Measurements from ENCODE around the gene HECTD2.
"Not testable (repeated sequence)": the region's sequence is repeated elsewhere in the genome, so short reads cannot be mapped to it uniquely, and the experiment has no call there.

Gene HECTD2

GRCh38 chr10:91539930-91540329, 129.8 kb downstream of the HECTD2 start:
- no peak for DNase-seq

GRCh38 chr10:91540733-91541132, 130.6 kb downstream of the HECTD2 start:
- DNase-seq, result no peak

DNA sequence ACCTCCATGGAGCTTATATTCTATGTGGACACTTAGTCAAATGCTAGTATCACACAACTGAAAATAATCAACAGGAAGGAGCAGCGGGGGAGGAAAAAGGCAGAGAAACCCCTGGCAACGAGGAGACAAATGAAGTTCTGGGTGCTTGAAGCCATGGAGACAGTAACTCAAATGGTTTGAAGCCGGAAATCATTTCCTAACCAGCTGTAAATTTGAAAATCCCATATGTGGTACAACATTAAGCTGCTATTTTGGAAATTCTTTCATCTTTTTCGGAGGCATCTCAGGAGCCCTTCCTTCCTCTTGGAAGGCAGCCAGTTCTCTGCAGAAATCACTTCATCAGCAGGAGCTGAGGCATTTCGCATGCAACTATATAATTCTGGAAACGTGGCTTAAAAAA, 131.3 kb downstream of the HECTD2 start:
- DNase-seq, result no peak

DNA sequence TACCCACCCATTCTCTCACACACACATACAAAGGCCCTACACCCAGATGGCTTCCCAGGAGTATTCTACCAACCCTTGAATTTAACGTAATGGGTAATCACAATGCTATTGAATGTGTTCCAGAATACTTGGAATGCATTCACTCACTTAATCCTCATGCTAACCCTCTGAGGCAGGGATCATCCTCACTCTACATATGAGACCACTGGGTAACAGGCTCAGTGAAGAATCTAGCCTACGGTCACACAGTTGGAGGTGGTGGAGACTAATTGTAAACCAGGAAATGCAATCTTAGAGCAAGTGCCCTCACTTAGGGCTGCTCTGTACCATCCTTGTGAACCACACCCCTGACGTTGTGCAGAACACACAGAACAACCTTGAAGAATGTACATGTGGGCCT, 135.2 kb downstream of the HECTD2 start:
- no peak for DNase-seq

GRCh38 chr10:91545838-91546237, 135.7 kb downstream of the HECTD2 start:
- no peak for DNase-seq

DNA sequence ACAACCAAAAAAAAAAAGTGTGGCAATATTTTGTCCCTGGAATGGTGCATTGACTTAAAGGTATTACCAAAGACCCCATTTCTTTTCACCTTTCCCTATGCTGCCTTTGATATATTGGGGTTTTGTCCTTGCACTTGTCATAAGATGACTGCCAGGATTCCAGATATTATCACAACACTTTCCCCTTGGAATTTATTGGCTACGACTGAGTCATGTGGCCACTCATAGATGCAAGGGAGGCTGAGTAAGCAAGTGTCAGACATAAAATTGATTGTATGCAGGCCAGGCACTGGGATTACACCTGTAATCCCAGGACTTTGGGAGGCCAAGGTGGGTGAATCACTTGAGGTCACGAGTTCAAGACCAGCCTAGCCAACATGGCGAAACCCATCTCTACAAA, 139.1 kb downstream of the HECTD2 start:
- DNase-seq, result no peak

GRCh38 chr10:91550021-91550420, 139.9 kb downstream of the HECTD2 start:
- DNase-seq, result no peak

GRCh38 chr10:91551856-91552255, 141.7 kb downstream of the HECTD2 start:
- no peak for DNase-seq

DNA sequence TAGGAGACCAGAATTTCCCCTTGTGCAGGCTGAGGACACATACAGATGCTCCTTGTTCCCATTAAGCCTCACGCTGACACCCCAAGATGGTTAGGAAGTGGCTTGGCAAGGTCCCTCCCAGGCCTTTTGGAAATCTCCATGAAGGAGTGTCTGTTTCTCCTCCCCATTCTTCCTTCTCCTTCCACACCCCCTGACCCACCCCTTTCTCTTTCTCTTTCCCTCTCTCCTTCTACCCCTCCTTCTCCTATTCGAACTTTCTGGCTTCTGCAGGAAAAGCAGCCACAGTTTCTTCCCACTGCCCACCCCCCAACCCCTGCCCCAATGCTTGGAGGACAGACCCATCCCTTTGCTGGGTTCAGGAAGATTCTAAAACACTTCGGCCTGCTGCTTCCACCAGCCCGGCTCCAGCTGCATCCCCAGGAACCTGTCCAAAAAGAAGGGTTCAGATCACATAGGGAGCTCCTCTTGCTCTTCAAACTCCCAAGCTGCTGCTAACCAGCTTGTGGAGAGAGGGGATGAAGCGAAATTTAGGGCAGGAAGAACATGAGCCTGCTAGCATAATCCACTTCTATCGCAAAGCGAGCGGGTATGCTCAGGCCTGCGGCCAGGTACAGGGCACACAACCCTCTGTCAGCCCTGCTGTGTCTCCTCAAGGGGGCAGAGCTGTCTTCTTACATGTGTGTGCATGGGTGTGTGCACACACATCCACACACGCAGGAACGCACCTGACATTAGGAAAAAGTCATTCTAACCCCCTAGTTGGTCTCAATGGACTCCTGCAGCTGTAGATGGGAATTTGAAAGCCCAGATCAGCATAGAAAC, 142.3 kb downstream of the HECTD2 start:
- DNase-seq, result no peak

DNA sequence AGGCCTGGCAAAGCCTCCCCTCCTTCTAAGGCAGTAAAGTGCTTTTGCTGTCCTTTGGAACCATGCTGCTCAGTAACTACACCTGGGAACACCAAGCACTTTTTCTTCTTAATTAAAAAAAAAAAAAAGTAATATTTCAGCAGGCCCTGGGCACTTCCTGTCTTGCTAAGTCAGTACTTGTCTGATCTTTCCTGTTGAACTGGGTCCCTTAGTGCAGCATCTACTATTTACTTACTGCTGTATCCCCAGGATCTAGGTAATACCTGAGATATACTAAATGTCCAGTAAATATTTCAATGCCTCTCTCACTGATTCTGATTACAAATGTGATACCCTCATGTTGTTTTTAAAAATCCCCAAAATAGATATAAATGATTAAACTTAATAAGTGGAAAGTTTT, 145.3 kb downstream of the HECTD2 start:
- no peak for DNase-seq

DNA sequence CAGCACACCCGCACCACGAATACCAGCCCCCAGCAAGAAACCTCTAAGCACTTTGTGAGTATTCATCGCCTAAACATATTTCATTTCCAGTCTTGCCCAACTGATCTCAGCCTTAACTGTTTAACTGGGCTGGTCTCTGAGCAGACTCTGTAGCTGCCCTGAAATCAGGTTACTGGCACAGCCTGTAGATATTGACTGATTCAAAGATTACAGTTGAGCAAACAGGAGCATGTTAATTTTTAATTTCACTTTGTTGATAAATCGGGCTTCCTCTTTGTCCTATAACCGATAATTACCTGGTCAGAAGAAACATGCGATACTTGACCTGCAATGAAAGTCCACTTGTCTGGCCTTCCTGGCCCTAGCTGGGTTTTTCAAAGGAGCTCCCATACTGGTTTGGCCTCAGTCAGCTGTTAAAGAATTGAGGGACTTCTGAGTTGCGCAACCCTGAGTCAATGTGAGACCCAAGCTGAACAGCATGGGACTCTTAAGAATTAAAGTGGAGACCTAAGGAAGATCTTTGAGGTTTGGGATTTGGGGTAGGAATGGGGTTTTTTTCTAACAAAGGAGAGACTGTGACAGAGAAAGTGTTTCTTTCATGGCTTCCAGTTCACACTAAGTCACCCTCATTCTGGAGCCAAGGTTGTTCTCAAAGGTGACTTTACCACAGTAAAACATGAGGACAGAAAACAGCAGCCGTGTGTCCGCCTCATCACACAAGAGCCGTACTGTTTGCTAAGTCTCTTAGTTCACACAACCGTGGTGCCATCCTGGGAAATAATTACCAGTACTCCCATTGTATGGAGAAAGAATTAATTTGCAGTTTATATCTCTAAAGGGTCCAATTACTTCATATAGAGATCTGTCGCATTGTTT, 146.8 kb downstream of the HECTD2 start:
- DNase-seq, result no peak

DNA sequence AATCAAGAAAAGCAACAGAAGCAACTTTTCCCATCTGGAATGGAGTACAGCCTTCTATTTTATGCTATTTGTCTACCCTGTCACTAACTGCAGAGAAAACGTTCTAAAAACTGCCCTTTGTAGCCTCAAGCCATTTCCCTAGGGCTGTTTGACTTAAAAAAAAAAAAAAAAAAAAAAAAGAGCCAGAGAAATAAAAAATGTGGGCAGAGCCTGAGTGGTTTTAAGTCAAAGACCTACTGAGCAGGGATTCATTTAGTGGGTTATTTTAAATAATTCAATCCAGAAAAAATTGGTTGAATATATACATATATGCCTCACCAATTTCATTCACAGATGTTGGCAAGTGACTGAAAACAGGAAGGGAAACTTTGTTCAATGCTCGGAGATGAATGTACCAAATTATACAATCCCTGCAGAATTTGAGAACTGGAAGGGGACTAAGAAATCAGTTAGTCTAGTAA, 147.5 kb downstream of the HECTD2 start:
- DNase-seq, result no peak

GRCh38 chr10:91558473-91558872, 148.3 kb downstream of the HECTD2 start:
- DNase-seq, result no peak

- DNase-seq, result no peak
Measured at GRCh38 chr10:91559169-91559568, 149.0 kb downstream of the HECTD2 start.

- no peak for DNase-seq
Measured at GRCh38 chr10:91559750-91560149, 149.6 kb downstream of the HECTD2 start.

GRCh38 chr10:91560827-91561226, 150.7 kb downstream of the HECTD2 start:
- DNase-seq, result not testable (repeated sequence)

GRCh38 chr10:91562839-91563581, 152.9 kb downstream of the HECTD2 start:
- DNase-seq, result no peak

GRCh38 chr10:91564026-91564425, 153.9 kb downstream of the HECTD2 start:
- DNase-seq, result no peak
